Activated naive CD4-positive, alpha-beta T cell treated with Interleukin-2 at 50 U/mL for 16 hours (primary cell): ENCODE results near the gene TEAD1.
"Not testable (repeated sequence)": the region's sequence is repeated elsewhere in the genome, so short reads cannot be mapped to it uniquely, and the experiment has no call there.

Experiments used
- DNase-seq: peaks from one replicate; pipeline ENCODE4 v3.0.0-alpha.2; 2020

The TEAD1 gene

GRCh38 chr11:12744826-12745502 lies 70.7 kb downstream of the TEAD1 start:
- no peak for DNase-seq

- no peak for DNase-seq
These were observed 71.6 kb downstream of the TEAD1 start for GRCh38 chr11:12745787-12746186.

GRCh38 chr11:12746593-12747097 lies 72.4 kb downstream of the TEAD1 start:
- DNase-seq, result no peak

- no peak for DNase-seq
These were observed 74.3 kb downstream of the TEAD1 start for GRCh38 chr11:12748561-12748960.

GRCh38 chr11:12749442-12749841 lies 75.2 kb downstream of the TEAD1 start:
- DNase-seq, result no peak

- DNase-seq, result no peak
These were observed 76.0 kb downstream of the TEAD1 start for GRCh38 chr11:12750181-12750580.

GRCh38 chr11:12752868-12753524 lies 78.8 kb downstream of the TEAD1 start:
- DNase-seq, result no peak

GRCh38 chr11:12754021-12754420 lies 79.8 kb downstream of the TEAD1 start:
- DNase-seq, result no peak

- DNase-seq, result no peak
These were observed 80.5 kb downstream of the TEAD1 start for GRCh38 chr11:12754582-12755234.

GRCh38 chr11:12755510-12756453 lies 81.6 kb downstream of the TEAD1 start:
- no peak for DNase-seq

- no peak for DNase-seq
These were observed 82.2 kb downstream of the TEAD1 start for GRCh38 chr11:12756454-12756806.

- DNase-seq, result no peak
These were observed 82.6 kb downstream of the TEAD1 start for GRCh38 chr11:12756867-12757266.

GRCh38 chr11:12757416-12757815 lies 83.2 kb downstream of the TEAD1 start:
- DNase-seq, result no peak

- not testable (repeated sequence) for DNase-seq
These were observed 83.9 kb downstream of the TEAD1 start for GRCh38 chr11:12758117-12758516.

- DNase-seq, result no peak
These were observed 86.8 kb downstream of the TEAD1 start for GRCh38 chr11:12761029-12761428.

GRCh38 chr11:12762278-12762677 lies 88.1 kb downstream of the TEAD1 start:
- no peak for DNase-seq

GRCh38 chr11:12762696-12763324 lies 88.6 kb downstream of the TEAD1 start:
- no peak for DNase-seq

GRCh38 chr11:12764187-12764914 lies 90.1 kb downstream of the TEAD1 start:
- DNase-seq, result no peak

- DNase-seq, result no peak
These were observed 91.2 kb downstream of the TEAD1 start for GRCh38 chr11:12765428-12765827.

GRCh38 chr11:12767027-12767426 lies 92.8 kb downstream of the TEAD1 start:
- DNase-seq, result no peak

- no peak for DNase-seq
These were observed 93.4 kb downstream of the TEAD1 start for GRCh38 chr11:12767577-12767976.
